IMR-90 (cell line): ENCODE measurements around the gene PKP3. TPM values are rescaled to one million over a fixed set of nuclear protein-coding genes. Genes with fewer than 3 reads are reported as not detected.

ENCODE experiments used
- ATAC-seq: fragments of 200-7000 bp; cut with Tn5 transposase; 2 replicates; pipeline ENCODE4 v1.9.1; 2020; ENCODE audit warnings: low read depth, mild to moderate bottlenecking, moderate library complexity
- BruUV-seq: library from RNA; stranded (reverse); fragments of 400-500 nt; replicated peaks from 2 replicates; lab custom pipeline; 2021; lab: Mats Ljungman, UMichigan
- CTCF ChIA-PET: fragments of 300-600 bp; formaldehyde crosslinking; extraction: SDS; loops from one replicate; lab custom pipeline; 2021; ENCODE audit warnings: antibody characterized with exemption; lab: Yijun Ruan, JAX
- POLR2A ChIA-PET: fragments of 300-600 bp; sonication (Branson Sonifier 250); formaldehyde crosslinking; loops from one replicate; lab custom pipeline; 2022; ENCODE audit warnings: antibody characterized with exemption; ENCODE audit not compliant: unreplicated experiment; lab: Charles Lee
- DNase-seq: peaks from one replicate; pipeline ENCODE4 v3.0.0; 2013
- H2AFZ ChIP-seq: replicated peaks from 2 replicates; pipeline ENCODE3; 2013; ENCODE audit warnings: low read length, mild to moderate bottlenecking; ENCODE audit not compliant: poor library complexity
- H2AK5ac ChIP-seq: 2 replicates; pipeline ENCODE4 v1.6.1; 2013; ENCODE audit warnings: low read depth, low read length, inconsistent platforms
- H2AK9ac ChIP-seq: replicated peaks from 2 replicates; pipeline ENCODE3; 2013; ENCODE audit warnings: mild to moderate bottlenecking, low read depth, low read length, moderate library complexity; ENCODE audit not compliant: poor library complexity
- H2BK120ac ChIP-seq: 2 replicates; pipeline ENCODE4 v1.6.1; 2013; ENCODE audit warnings: low read depth, low read length, inconsistent platforms
- H2BK15ac ChIP-seq: 3 replicates; pipeline ENCODE4 v1.6.1; 2013; ENCODE audit warnings: low read depth, low read length, inconsistent platforms
- H2BK20ac ChIP-seq: 2 replicates; pipeline ENCODE4 v1.6.1; 2013; ENCODE audit warnings: low read depth, mild to moderate bottlenecking, inconsistent platforms, low read length, moderate library complexity
- H2BK5ac ChIP-seq: 2 replicates; pipeline ENCODE4 v1.6.1; 2013; ENCODE audit warnings: mild to moderate bottlenecking, low read depth, low read length, inconsistent platforms; ENCODE audit not compliant: poor library complexity, severe bottlenecking
- H3K14ac ChIP-seq: replicated peaks from 2 replicates; pipeline ENCODE4 v1.6.1; 2013; ENCODE audit warnings: low read depth, low read length, inconsistent platforms
- H3K18ac ChIP-seq: 2 replicates; pipeline ENCODE4 v1.6.1; 2013; ENCODE audit warnings: low read depth, low read length, control low read depth
- H3K23ac ChIP-seq: 2 replicates; pipeline ENCODE4 v1.6.1; 2013; ENCODE audit warnings: low read depth, low read length, inconsistent platforms
- H3K27ac ChIP-seq: 2 replicates; pipeline ENCODE4 v1.5.1; 2013; ENCODE audit warnings: mild to moderate bottlenecking, control low read depth, low read length; ENCODE audit not compliant: insufficient read depth
- H3K27me3 ChIP-seq: 2 replicates; pipeline ENCODE4 v1.6.1; 2013; ENCODE audit warnings: low read length; ENCODE audit not compliant: control insufficient read depth, insufficient read depth
- H3K36me3 ChIP-seq: 2 replicates; pipeline ENCODE4 v1.6.1; 2013; ENCODE audit warnings: low read length, mixed read lengths; ENCODE audit not compliant: control insufficient read depth, insufficient read depth
- H3K4ac ChIP-seq: 2 replicates; pipeline ENCODE4 v1.6.1; 2013; ENCODE audit warnings: low read depth, low read length, inconsistent platforms
- H3K4me1 ChIP-seq: 2 replicates; pipeline ENCODE4 v1.6.1; 2013; ENCODE audit warnings: low read length, mixed read lengths; ENCODE audit not compliant: control insufficient read depth, insufficient read depth
- H3K4me2 ChIP-seq: 2 replicates; pipeline ENCODE4 v1.6.1; 2013; ENCODE audit warnings: low read depth, mild to moderate bottlenecking, control low read depth, low read length, moderate library complexity
- H3K4me3 ChIP-seq: 2 replicates; pipeline ENCODE4 v1.5.1; 2013; ENCODE audit warnings: low read depth, mild to moderate bottlenecking, control low read depth, low read length, moderate library complexity; ENCODE audit not compliant: insufficient read depth
- H3K56ac ChIP-seq: 2 replicates; pipeline ENCODE4 v1.6.1; 2013; ENCODE audit warnings: low read length, inconsistent platforms; ENCODE audit not compliant: insufficient read depth; ENCODE audit errors: extremely low read depth
- H3K79me1 ChIP-seq, 2 experiments: 2 replicates each; pipeline ENCODE4 v1.6.1; 2013; ENCODE audit warnings: low read length in 2 of 2, inconsistent platforms in 1 of 2, low read depth in 1 of 2
- H3K9ac ChIP-seq: 2 replicates; pipeline ENCODE4 v1.6.1; 2013; ENCODE audit warnings: low read depth, low read length, control low read depth
- H3K9me1 ChIP-seq: 2 replicates; pipeline ENCODE4 v1.6.1; 2013; ENCODE audit warnings: low read length, inconsistent platforms; ENCODE audit not compliant: insufficient read depth
- H3K9me3 ChIP-seq: 2 replicates; pipeline ENCODE4 v1.6.1; 2013; ENCODE audit warnings: low read length; ENCODE audit not compliant: control insufficient read depth, insufficient read depth
- H4K20me1 ChIP-seq: 2 replicates; pipeline ENCODE4 v1.6.1; 2013; ENCODE audit warnings: low read length, inconsistent platforms; ENCODE audit not compliant: insufficient read depth
- H4K5ac ChIP-seq: 2 replicates; pipeline ENCODE4 v1.6.1; 2013; ENCODE audit warnings: mild to moderate bottlenecking, low read depth, low read length, control low read depth
- H4K8ac ChIP-seq, 2 experiments: 2 replicates each; pipeline ENCODE4 v1.6.1; 2013; ENCODE audit warnings: low read depth in 2 of 2, low read length in 2 of 2, control low read depth in 1 of 2, inconsistent platforms in 1 of 2
- H4K91ac ChIP-seq: 2 replicates; pipeline ENCODE4 v1.6.1; 2013; ENCODE audit warnings: low read depth, low read length, inconsistent platforms; ENCODE audit not compliant: insufficient read depth
- BHLHE40 ChIP-seq: fragments of 150-350 bp; IDR thresholded peaks from 2 replicates; pipeline ENCODE4 v1.6.1; 2016; ENCODE audit warnings: mild to moderate bottlenecking, low read depth, low read length
- CHD1 ChIP-seq: IDR thresholded peaks from 2 replicates; pipeline ENCODE4 v1.6.1; 2012; ENCODE audit warnings: low read depth, low read length, improper control_type of control experiment
- ELK1 ChIP-seq: fragments of 150-350 bp; IDR thresholded peaks from 2 replicates; pipeline ENCODE4 v1.6.1; 2016; ENCODE audit warnings: low read depth, mild to moderate bottlenecking, low read length, moderate library complexity, borderline replicate concordance
- FOS ChIP-seq: fragments of 150-350 bp; IDR thresholded peaks from 2 replicates; pipeline ENCODE4 v1.6.1; 2016; ENCODE audit warnings: low read depth, low read length
- MAFK ChIP-seq: IDR thresholded peaks from 2 replicates; pipeline ENCODE4 v1.6.1; 2012; ENCODE audit warnings: low read depth, low read length, improper control_type of control experiment
- MAZ ChIP-seq: IDR thresholded peaks from 2 replicates; pipeline ENCODE4 v1.6.1; 2012; ENCODE audit warnings: low read depth, mild to moderate bottlenecking, low read length, improper control_type of control experiment, moderate library complexity, borderline replicate concordance
- NFE2L2 ChIP-seq: fragments of 150-350 bp; IDR thresholded peaks from 2 replicates; pipeline ENCODE4 v1.6.1; 2016; ENCODE audit warnings: low read depth, mild to moderate bottlenecking, low read length
- POLR2A ChIP-seq: IDR thresholded peaks from 2 replicates; pipeline ENCODE4 v1.6.1; 2012; ENCODE audit warnings: mild to moderate bottlenecking, low read depth, low read length
- RCOR1 ChIP-seq: IDR thresholded peaks from 2 replicates; pipeline ENCODE4 v1.6.1; 2012; ENCODE audit warnings: mild to moderate bottlenecking, low read length, improper control_type of control experiment; ENCODE audit not compliant: insufficient replicate concordance
- RFX5 ChIP-seq: IDR thresholded peaks from 2 replicates; pipeline ENCODE4 v1.8.0; 2012; ENCODE audit warnings: low read depth, mild to moderate bottlenecking, low read length, moderate library complexity
- SMC3 ChIP-seq: fragments of 150-350 bp; IDR thresholded peaks from 2 replicates; pipeline ENCODE4 v1.6.1; 2016; ENCODE audit warnings: low read depth, mild to moderate bottlenecking, antibody characterized with exemption, low read length, moderate library complexity
- WGBS, 2 experiments: methylation state at CpG; one replicate each; pipeline versions ENCODE4 v1.1.5 to v1.1.7; 2013; ENCODE audit warnings: missing lambda C conversion rate in 2 of 2; ENCODE audit not compliant: insufficient read length in 1 of 2; ENCODE audit errors: extremely low coverage in 2 of 2; 5-methylcytosine and 5-hydroxymethylcytosine counted together
- dilution Hi-C: fragments of 300-500 bp; cut with HindIII; formaldehyde crosslinking; loops from one replicate; pipeline ENCODE4 v1.14.3; 2018; ENCODE audit warnings: low sequenced_read_pairs; ENCODE audit not compliant: unreplicated experiment
- in situ Hi-C: fragments of 300-500 bp; cut with MboI; formaldehyde crosslinking; loops from 3 replicates; pipeline ENCODE4 v1.14.3; 2019; ENCODE audit warnings: low sequenced_read_pairs, inconsistent platforms, mixed read lengths
- intact Hi-C: fragments of 100-400 bp; cut with micrococcal nuclease; formaldehyde crosslinking; loops from 2 replicates; pipeline ENCODE4 v1.10.0; 2022
- polyA plus RNA-seq, 3 experiments: library from polyadenylated mRNA; depleted of rRNA; stranded (reverse); fragments of >200 nt; gene quantifications; 2 replicates each; pipeline ENCODE4 v1.2.3, GENCODE V29; 2012; ENCODE audit warnings: low replicate concordance in 1 of 3
- total RNA-seq: library from RNA; depleted of rRNA; stranded (reverse); fragments of >200 nt; gene quantifications from 2 replicates; pipeline ENCODE4 v1.2.3, GENCODE V29; 2012
- TF ChIP-seq, protein P1 (sequence below): conservative IDR thresholded peaks from 2 replicates; pipeline ENCODE4 v1.5.1; 2012; ENCODE audit warnings: mild to moderate bottlenecking, low read depth, low read length, improper control_type of control experiment
- TF ChIP-seq, protein P2 (sequence below): fragments of 150-350 bp; IDR thresholded peaks from 2 replicates; pipeline ENCODE4 v1.6.1; 2017; ENCODE audit warnings: mild to moderate bottlenecking, antibody characterized with exemption, low read length, low read depth

Gene PKP3
- total and polyA plus RNA-seq, 2 of the 4 experiments (the other 2 are of a cell fraction) = 1.5 to 2.2 TPM

- H3K27ac ChIP-seq = no peak overlapping the region
- no peak overlapping the region for H2BK20ac ChIP-seq
- no peaks in the 10 kb centered on the region for H3K9me1 ChIP-seq
- H2BK120ac ChIP-seq = no peak overlapping the region
- H3K27me3 ChIP-seq = peaks cover 45% of the 10 kb centered on the region
- H3K4me2 ChIP-seq = no peak overlapping the region
- CTCF ChIA-PET = no interaction called here
- ATAC-seq = no peak
- no peak overlapping the region for H3K18ac ChIP-seq
- no peak overlapping the region for H4K8ac ChIP-seq
- no peaks in the 10 kb centered on the region for H3K79me1 ChIP-seq
- no peak overlapping the region for H3K14ac ChIP-seq
- DNase-seq = no peak
- H2BK5ac ChIP-seq = no peak overlapping the region
- no peak overlapping the region for H3K9ac ChIP-seq
- H3K4me1 ChIP-seq = peaks cover 8% of the 10 kb centered on the region; the same call in 1 of the 2 replicates
- H3K56ac ChIP-seq = no peak overlapping the region
- BruUV-seq = no TSS peak
- H3K4me3 ChIP-seq = no peak overlapping the region
- POLR2A ChIA-PET = no interaction called here
- no peak overlapping the region for H3K4ac ChIP-seq
- no peaks in the 10 kb centered on the region for H3K36me3 ChIP-seq
- H4K20me1 ChIP-seq = no peaks in the 10 kb centered on the region
- peak overlapping the region; percentile 63 for H2AK9ac ChIP-seq
- 48% methylated on average over 40 of the region's 71 CpGs; no CpG with 5 or more reads in 1 of the 2 experiments for WGBS, 2 experiments
- H3K23ac ChIP-seq = no peak overlapping the region
- intact Hi-C loops (no loop called here), in situ Hi-C loops (no loop called here), dilution Hi-C loops (no loop called here)
- H4K91ac ChIP-seq = no peak overlapping the region
- H4K5ac ChIP-seq = no peak overlapping the region
- H2AFZ ChIP-seq = no peak overlapping the region
- no peak for TF ChIP-seq SMC3
- no peak for TF ChIP-seq BHLHE40
- TF ChIP-seq RFX5 = no peak
- TF ChIP-seq FOS = no peak
- TF ChIP-seq POLR2A = no peak
- no peak for TF ChIP-seq NFE2L2
- TF ChIP-seq ELK1 = no peak
- no peak for TF ChIP-seq MAFK
- TF ChIP-seq CHD1 = no peak
- TF ChIP-seq RCOR1 = no peak
- TF ChIP-seq, protein P1, sequence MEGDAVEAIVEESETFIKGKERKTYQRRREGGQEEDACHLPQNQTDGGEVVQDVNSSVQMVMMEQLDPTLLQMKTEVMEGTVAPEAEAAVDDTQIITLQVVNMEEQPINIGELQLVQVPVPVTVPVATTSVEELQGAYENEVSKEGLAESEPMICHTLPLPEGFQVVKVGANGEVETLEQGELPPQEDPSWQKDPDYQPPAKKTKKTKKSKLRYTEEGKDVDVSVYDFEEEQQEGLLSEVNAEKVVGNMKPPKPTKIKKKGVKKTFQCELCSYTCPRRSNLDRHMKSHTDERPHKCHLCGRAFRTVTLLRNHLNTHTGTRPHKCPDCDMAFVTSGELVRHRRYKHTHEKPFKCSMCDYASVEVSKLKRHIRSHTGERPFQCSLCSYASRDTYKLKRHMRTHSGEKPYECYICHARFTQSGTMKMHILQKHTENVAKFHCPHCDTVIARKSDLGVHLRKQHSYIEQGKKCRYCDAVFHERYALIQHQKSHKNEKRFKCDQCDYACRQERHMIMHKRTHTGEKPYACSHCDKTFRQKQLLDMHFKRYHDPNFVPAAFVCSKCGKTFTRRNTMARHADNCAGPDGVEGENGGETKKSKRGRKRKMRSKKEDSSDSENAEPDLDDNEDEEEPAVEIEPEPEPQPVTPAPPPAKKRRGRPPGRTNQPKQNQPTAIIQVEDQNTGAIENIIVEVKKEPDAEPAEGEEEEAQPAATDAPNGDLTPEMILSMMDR = no peak
- no peak for TF ChIP-seq MAZ
- TF ChIP-seq, protein P2, sequence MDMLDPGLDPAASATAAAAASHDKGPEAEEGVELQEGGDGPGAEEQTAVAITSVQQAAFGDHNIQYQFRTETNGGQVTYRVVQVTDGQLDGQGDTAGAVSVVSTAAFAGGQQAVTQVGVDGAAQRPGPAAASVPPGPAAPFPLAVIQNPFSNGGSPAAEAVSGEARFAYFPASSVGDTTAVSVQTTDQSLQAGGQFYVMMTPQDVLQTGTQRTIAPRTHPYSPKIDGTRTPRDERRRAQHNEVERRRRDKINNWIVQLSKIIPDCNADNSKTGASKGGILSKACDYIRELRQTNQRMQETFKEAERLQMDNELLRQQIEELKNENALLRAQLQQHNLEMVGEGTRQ = no peak
- no peak overlapping the region for H2BK15ac ChIP-seq
- H3K9me3 ChIP-seq = no peaks in the 10 kb centered on the region
- no peak overlapping the region for H2AK5ac ChIP-seq
Observed at GRCh38 chr11:420054-420910, 26.3 kb downstream of the PKP3 start.
